Measurements from ENCODE around the gene TSSC4. TPM values are rescaled to one million over a fixed set of nuclear protein-coding genes. Genes with fewer than 3 reads are reported as not detected.

TSSC4 gene
- total and polyA plus RNA-seq, 9 of the 15 experiments (the other 6 are each of a cell fraction or from before 2014, with no cell fraction given): 0.41 to 54.2 (median 11.0) TPM

GRCh38 chr11:2398664-2399355 lies 1.7 kb upstream of the TSSC4 start (continued):
- TF ChIP-seq PRDM10 (IDR thresholded peaks at IDR 0.05; ENCODE audit: partially characterized antibody): peak; percentile 90
- TF ChIP-seq TBL1XR1 (IDR thresholded peaks at IDR 0.05; ENCODE audit: low read length in 2 of 2): no peak
- TF ChIP-seq HMG20A (CRISPR knock-in tag; conservative IDR thresholded peaks at IDR 0.05): no peak
- TF ChIP-seq POU5F1 (IDR thresholded peaks at IDR 0.05; ENCODE audit: borderline replicate concordance, low read depth, low read length, partially characterized antibody): no peak
- peak; percentile 44; the same call in 1 of the 2 replicates for TF ChIP-seq ZBTB7A (IDR thresholded peaks at IDR 0.05; ENCODE audit: borderline replicate concordance, control insufficient read depth, low read depth, low read length)
- peak in 1 of 2 experiments; percentile 98; a peak in 2 of 4 replicates for TF ChIP-seq MLLT1 (IDR thresholded peaks at IDR 0.05)
- TF ChIP-seq SMAD4 (CRISPR knock-in tag; conservative IDR thresholded peaks at IDR 0.05): peak; percentile 57
- TF ChIP-seq ZSCAN32 (CRISPR knock-in tag; IDR thresholded peaks at IDR 0.05): no peak
- no peak for TF ChIP-seq ZFPM2 (CRISPR knock-in tag; IDR thresholded peaks at IDR 0.05)
- TF ChIP-seq ZBTB43 (CRISPR knock-in tag; IDR thresholded peaks at IDR 0.05): no peak
- TF ChIP-seq VEZF1 (CRISPR knock-in tag; IDR thresholded peaks at IDR 0.05): peak; percentile 61
- no peak for TF ChIP-seq ZNF551 (CRISPR knock-in tag; IDR thresholded peaks at IDR 0.05)
- no peak for TF ChIP-seq KHSRP (IDR thresholded peaks at IDR 0.05)
- no peak for TF ChIP-seq DIDO1 (tag; IDR thresholded peaks at IDR 0.05; ENCODE audit: low read depth)
- TF ChIP-seq HLTF (IDR thresholded peaks at IDR 0.05): no peak
- TF ChIP-seq LARP7 (IDR thresholded peaks at IDR 0.05): no peak
- no peak for TF ChIP-seq CTCFL (IDR thresholded peaks at IDR 0.05; ENCODE audit: borderline replicate concordance, insufficient read depth, low read depth, low read length, poor library complexity, severe bottlenecking)
- peak; percentile 97 for TF ChIP-seq ZBTB17 (CRISPR knock-in tag; IDR thresholded peaks at IDR 0.05)

Data from K562 (cell line).